ENCODE measurements around the gene SPRY4.
"Not testable (repeated sequence)": the region's sequence is repeated elsewhere in the genome, so short reads cannot be mapped to it uniquely, and the experiment has no call there.

The SPRY4 gene

DNA sequence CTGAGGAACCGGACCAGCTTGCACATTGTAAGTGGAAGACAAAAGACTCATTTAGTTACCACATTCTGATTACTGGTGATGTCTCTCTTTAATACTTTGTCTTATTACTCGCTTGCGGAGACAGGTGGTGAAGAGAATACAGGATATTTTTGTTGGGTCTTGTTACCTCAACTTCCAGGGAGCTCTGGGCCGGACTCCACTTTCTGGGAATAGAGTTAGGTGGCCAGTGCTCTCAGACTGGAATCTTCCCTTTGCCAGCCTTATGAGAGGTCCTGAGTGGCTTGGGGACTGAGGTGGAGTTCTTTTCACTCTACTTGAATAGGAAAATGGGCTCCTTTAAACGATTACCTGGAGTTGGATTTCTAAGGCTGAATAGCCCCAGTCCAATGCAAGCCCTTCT is 33.3 kb upstream of the SPRY4 start:
- Histone ChIP-seq H3K4me3 (ENCODE audit: insufficient read depth, low read depth, low read length, poor library complexity, severe bottlenecking) (peak overlapping the region; percentile 75), H3K27me3 (replicated peaks; ENCODE audit: control insufficient read depth, insufficient read depth, low read length, poor library complexity, severe bottlenecking) (no peaks in the 10 kb centered on the region), H3K4me1 (ENCODE audit: control insufficient read depth, insufficient read depth, low read length, poor library complexity, severe bottlenecking) (peaks cover 31% of the 10 kb centered on the region), H3K27ac (ENCODE audit: insufficient read depth, low read length, poor library complexity, severe bottlenecking) (no peak overlapping the region), H3K36me3 (ENCODE audit: control insufficient read depth, insufficient read depth, low read length) (no peaks in the 10 kb centered on the region), H3K9me3 (ENCODE audit: control insufficient read depth, low read length) (no peaks in the 10 kb centered on the region)
- DNase-seq, result no peak

DNA sequence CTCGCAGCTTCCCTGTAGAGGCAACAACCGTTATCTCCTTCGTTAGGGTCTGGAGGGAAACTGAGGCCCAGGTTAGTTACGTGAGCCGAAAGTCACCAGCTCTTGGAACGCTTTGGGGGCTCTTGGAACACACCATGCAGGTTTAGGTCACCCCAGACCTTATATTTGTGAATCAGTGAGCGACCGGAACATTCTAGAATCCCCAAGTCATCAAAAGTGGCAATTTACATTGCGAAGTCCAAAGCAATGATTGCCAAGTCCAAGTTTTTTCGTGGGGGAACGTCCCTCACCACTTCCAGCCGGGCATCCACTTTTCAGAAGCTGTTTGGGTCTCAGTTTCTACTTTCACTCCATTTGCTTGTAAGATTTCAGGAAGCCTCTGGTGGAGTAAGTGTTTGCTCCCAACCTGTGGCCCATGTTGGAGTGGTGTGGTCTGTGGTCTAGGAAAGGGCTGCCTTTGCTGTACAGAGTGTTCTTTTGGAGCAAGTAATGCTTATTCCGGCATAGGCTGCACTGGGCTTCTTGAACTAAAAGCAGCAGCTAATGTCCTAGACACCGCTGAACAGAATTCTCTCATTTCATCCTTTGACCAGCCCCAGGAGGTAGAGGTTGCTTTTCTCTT is 32.8 kb upstream of the SPRY4 start:
- Histone ChIP-seq H3K4me1 (ENCODE audit: control insufficient read depth, insufficient read depth, low read length, poor library complexity, severe bottlenecking) (peaks cover 31% of the 10 kb centered on the region), H3K9me3 (ENCODE audit: control insufficient read depth, low read length) (no peaks in the 10 kb centered on the region), H3K27me3 (replicated peaks; ENCODE audit: control insufficient read depth, insufficient read depth, low read length, poor library complexity, severe bottlenecking) (no peaks in the 10 kb centered on the region), H3K4me3 (ENCODE audit: insufficient read depth, low read depth, low read length, poor library complexity, severe bottlenecking) (peak overlapping the region; percentile 75), H3K36me3 (ENCODE audit: control insufficient read depth, insufficient read depth, low read length) (no peaks in the 10 kb centered on the region), H3K27ac (ENCODE audit: insufficient read depth, low read length, poor library complexity, severe bottlenecking) (peak overlapping the region; percentile 57)
- DNase-seq, result no peak

GRCh38 chr5:142356716-142357468 is 32.1 kb upstream of the SPRY4 start:
- Histone ChIP-seq H3K27ac (ENCODE audit: insufficient read depth, low read length, poor library complexity, severe bottlenecking) (peak overlapping the region; percentile 70), H3K4me3 (ENCODE audit: insufficient read depth, low read depth, low read length, poor library complexity, severe bottlenecking) (peak overlapping the region; percentile 84), H3K36me3 (ENCODE audit: control insufficient read depth, insufficient read depth, low read length) (no peaks in the 10 kb centered on the region), H3K4me1 (ENCODE audit: control insufficient read depth, insufficient read depth, low read length, poor library complexity, severe bottlenecking) (peaks cover 31% of the 10 kb centered on the region), H3K9me3 (ENCODE audit: control insufficient read depth, low read length) (no peaks in the 10 kb centered on the region), H3K27me3 (replicated peaks; ENCODE audit: control insufficient read depth, insufficient read depth, low read length, poor library complexity, severe bottlenecking) (no peaks in the 10 kb centered on the region)
- peak; percentile 79 to 82 (median 81) for DNase-seq

GRCh38 chr5:142356349-142356715 is 31.5 kb upstream of the SPRY4 start:
- peak overlapping the region; percentile 84 for H3K4me3 ChIP-seq (ENCODE audit: insufficient read depth, low read depth, low read length, poor library complexity, severe bottlenecking)
- H3K4me1 ChIP-seq (ENCODE audit: control insufficient read depth, insufficient read depth, low read length, poor library complexity, severe bottlenecking), result peaks cover 31% of the 10 kb centered on the region
- H3K27me3 ChIP-seq (replicated peaks; ENCODE audit: control insufficient read depth, insufficient read depth, low read length, poor library complexity, severe bottlenecking), result no peaks in the 10 kb centered on the region
- no peaks in the 10 kb centered on the region for H3K9me3 ChIP-seq (ENCODE audit: control insufficient read depth, low read length)
- DNase-seq, result no peak
- H3K36me3 ChIP-seq (ENCODE audit: control insufficient read depth, insufficient read depth, low read length), result no peaks in the 10 kb centered on the region
- H3K27ac ChIP-seq (ENCODE audit: insufficient read depth, low read length, poor library complexity, severe bottlenecking), result peak overlapping the region; percentile 70

DNA sequence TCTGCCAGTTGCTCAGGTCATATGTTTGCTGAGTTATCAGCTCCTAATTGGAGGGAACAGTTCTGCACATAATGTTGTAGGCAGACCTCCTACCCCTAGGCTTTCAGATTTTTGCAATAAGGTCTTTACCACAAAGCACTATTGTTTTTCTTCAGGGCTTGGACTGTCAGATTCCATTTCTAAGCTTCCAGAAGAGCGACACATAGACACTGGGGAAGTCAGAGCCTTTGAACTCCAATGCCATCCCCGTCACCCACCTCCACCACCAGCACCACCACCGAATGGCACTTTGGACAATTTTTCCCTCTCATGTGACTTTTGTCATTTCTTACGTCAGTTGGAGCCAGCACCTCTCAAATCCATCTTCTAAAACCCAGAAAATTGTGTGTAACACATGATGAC is 28.3 kb upstream of the SPRY4 start:
- Histone ChIP-seq H3K9me3 (ENCODE audit: control insufficient read depth, low read length) (no peaks in the 10 kb centered on the region), H3K27ac (ENCODE audit: insufficient read depth, low read length, poor library complexity, severe bottlenecking) (no peak overlapping the region), H3K27me3 (replicated peaks; ENCODE audit: control insufficient read depth, insufficient read depth, low read length, poor library complexity, severe bottlenecking) (no peaks in the 10 kb centered on the region), H3K36me3 (ENCODE audit: control insufficient read depth, insufficient read depth, low read length) (no peaks in the 10 kb centered on the region), H3K4me3 (ENCODE audit: insufficient read depth, low read depth, low read length, poor library complexity, severe bottlenecking) (no peak overlapping the region), H3K4me1 (ENCODE audit: control insufficient read depth, insufficient read depth, low read length, poor library complexity, severe bottlenecking) (peaks cover 17% of the 10 kb centered on the region)
- no peak for DNase-seq

DNA sequence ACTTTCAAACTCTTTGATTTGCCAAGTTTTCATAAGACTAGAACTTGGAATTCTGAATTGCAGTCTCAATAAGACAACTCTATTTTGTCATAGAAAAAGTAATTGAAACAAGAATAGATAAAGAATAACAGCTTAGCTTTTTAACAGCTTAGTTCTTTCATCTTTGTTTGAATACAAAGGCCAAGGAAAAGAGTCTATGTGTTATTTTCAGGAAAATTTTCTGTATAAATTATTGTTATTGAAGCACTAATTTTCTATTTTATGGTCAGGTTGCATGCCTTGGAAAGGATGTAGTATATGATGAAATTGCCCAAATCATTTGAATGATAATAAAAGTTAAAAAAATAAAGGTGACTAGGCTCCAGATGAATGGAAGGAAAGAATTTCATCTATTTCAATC is 25.2 kb upstream of the SPRY4 start:
- H3K9me3 ChIP-seq (ENCODE audit: control insufficient read depth, low read length), result no peaks in the 10 kb centered on the region
- H3K4me1 ChIP-seq (ENCODE audit: control insufficient read depth, insufficient read depth, low read length, poor library complexity, severe bottlenecking), result no peaks in the 10 kb centered on the region
- H3K36me3 ChIP-seq (ENCODE audit: control insufficient read depth, insufficient read depth, low read length), result no peaks in the 10 kb centered on the region
- DNase-seq, result no peak
- H3K27me3 ChIP-seq (replicated peaks; ENCODE audit: control insufficient read depth, insufficient read depth, low read length, poor library complexity, severe bottlenecking), result no peaks in the 10 kb centered on the region
- H3K4me3 ChIP-seq (ENCODE audit: insufficient read depth, low read depth, low read length, poor library complexity, severe bottlenecking), result no peak overlapping the region
- no peak overlapping the region for H3K27ac ChIP-seq (ENCODE audit: insufficient read depth, low read length, poor library complexity, severe bottlenecking)

DNA sequence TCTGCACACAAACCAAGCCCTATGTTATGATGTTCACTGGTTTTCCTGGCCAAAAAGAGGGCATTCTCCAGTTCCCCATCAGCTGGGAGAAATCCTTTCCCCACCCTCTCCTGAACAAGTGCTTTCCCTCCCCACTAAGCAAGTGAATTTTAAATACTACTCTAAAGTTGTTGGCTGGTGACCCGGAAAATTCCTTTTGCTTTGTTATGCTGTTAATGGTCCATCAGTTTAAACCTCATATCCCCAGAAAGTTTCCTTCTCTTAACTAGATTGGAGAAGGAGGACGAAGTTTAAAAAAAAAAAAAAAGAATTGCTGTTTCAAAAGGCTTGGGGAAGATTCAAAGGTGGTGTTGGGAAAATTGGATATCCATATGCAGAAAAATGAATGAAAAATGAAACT is 21.9 kb upstream of the SPRY4 start:
- peaks cover 6% of the 10 kb centered on the region for H3K9me3 ChIP-seq (ENCODE audit: control insufficient read depth, low read length)
- no peak overlapping the region for H3K27ac ChIP-seq (ENCODE audit: insufficient read depth, low read length, poor library complexity, severe bottlenecking)

GRCh38 chr5:142344915-142345314 is 20.1 kb upstream of the SPRY4 start:
- H3K27me3 ChIP-seq (replicated peaks; ENCODE audit: control insufficient read depth, insufficient read depth, low read length, poor library complexity, severe bottlenecking); H3K9me3 ChIP-seq (ENCODE audit: control insufficient read depth, low read length); H3K36me3 ChIP-seq (ENCODE audit: control insufficient read depth, insufficient read depth, low read length); H3K4me1 ChIP-seq (ENCODE audit: control insufficient read depth, insufficient read depth, low read length, poor library complexity, severe bottlenecking); H3K4me3 ChIP-seq (ENCODE audit: insufficient read depth, low read depth, low read length, poor library complexity, severe bottlenecking); H3K27ac ChIP-seq (ENCODE audit: insufficient read depth, low read length, poor library complexity, severe bottlenecking); DNase-seq: not testable (repeated sequence)

More for the DNA sequence above, 21.9 kb upstream of the SPRY4 start:
- no peak for DNase-seq
- H3K4me1 ChIP-seq (ENCODE audit: control insufficient read depth, insufficient read depth, low read length, poor library complexity, severe bottlenecking), result no peaks in the 10 kb centered on the region
- no peaks in the 10 kb centered on the region for H3K27me3 ChIP-seq (replicated peaks; ENCODE audit: control insufficient read depth, insufficient read depth, low read length, poor library complexity, severe bottlenecking)
- no peak overlapping the region for H3K4me3 ChIP-seq (ENCODE audit: insufficient read depth, low read depth, low read length, poor library complexity, severe bottlenecking)
- no peaks in the 10 kb centered on the region for H3K36me3 ChIP-seq (ENCODE audit: control insufficient read depth, insufficient read depth, low read length)

DNA sequence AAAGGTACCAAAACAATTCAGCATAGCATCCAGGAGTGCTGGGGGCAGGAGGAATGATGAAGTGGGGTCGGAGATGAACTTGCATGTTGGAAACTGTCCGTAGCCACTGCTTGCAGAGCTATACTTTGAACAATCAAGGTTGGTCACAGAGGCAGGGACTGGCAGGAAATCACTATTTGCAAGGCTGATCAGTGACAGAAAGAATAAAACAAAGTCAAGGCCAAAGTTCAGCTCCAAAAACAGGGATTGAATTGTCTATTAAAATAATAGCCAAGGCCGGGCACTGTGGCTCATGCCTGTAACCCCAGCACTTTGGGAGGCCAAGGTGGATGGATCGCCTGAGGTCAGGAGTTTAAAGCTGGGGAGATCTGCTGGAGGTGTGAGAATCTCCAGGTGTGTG is 18.7 kb upstream of the SPRY4 start:
- no peak overlapping the region for H3K27ac ChIP-seq (ENCODE audit: insufficient read depth, low read length, poor library complexity, severe bottlenecking)
- no peaks in the 10 kb centered on the region for H3K27me3 ChIP-seq (replicated peaks; ENCODE audit: control insufficient read depth, insufficient read depth, low read length, poor library complexity, severe bottlenecking)
- H3K4me1 ChIP-seq (ENCODE audit: control insufficient read depth, insufficient read depth, low read length, poor library complexity, severe bottlenecking), result no peaks in the 10 kb centered on the region
- DNase-seq, result no peak
- no peak overlapping the region for H3K4me3 ChIP-seq (ENCODE audit: insufficient read depth, low read depth, low read length, poor library complexity, severe bottlenecking)
- no peaks in the 10 kb centered on the region for H3K36me3 ChIP-seq (ENCODE audit: control insufficient read depth, insufficient read depth, low read length)
- peaks cover 6% of the 10 kb centered on the region for H3K9me3 ChIP-seq (ENCODE audit: control insufficient read depth, low read length)

- Histone ChIP-seq H3K4me3 (ENCODE audit: insufficient read depth, low read depth, low read length, poor library complexity, severe bottlenecking) (no peak overlapping the region), H3K4me1 (ENCODE audit: control insufficient read depth, insufficient read depth, low read length, poor library complexity, severe bottlenecking) (no peaks in the 10 kb centered on the region), H3K9me3 (ENCODE audit: control insufficient read depth, low read length) (peaks cover 6% of the 10 kb centered on the region), H3K27me3 (replicated peaks; ENCODE audit: control insufficient read depth, insufficient read depth, low read length, poor library complexity, severe bottlenecking) (no peaks in the 10 kb centered on the region), H3K36me3 (ENCODE audit: control insufficient read depth, insufficient read depth, low read length) (no peaks in the 10 kb centered on the region), H3K27ac (ENCODE audit: insufficient read depth, low read length, poor library complexity, severe bottlenecking) (no peak overlapping the region)
- no peak for DNase-seq
These were observed 17.5 kb upstream of the SPRY4 start for GRCh38 chr5:142342128-142342981.

Measured in effector memory CD4-positive, alpha-beta T cell (primary cell).